GM12873 (cell line): ENCODE results near the gene FOXO4.

Source experiments
- TF ChIP-seq, protein P1 (sequence below): IDR thresholded peaks from 2 replicates; pipeline ENCODE4 v1.5.1; 2012; ENCODE audit warnings: low read depth, mild to moderate bottlenecking, moderate library complexity, low read length, control low read depth; ENCODE audit not compliant: insufficient read depth; ENCODE audit errors: missing control alignments

FOXO4 gene

DNA sequence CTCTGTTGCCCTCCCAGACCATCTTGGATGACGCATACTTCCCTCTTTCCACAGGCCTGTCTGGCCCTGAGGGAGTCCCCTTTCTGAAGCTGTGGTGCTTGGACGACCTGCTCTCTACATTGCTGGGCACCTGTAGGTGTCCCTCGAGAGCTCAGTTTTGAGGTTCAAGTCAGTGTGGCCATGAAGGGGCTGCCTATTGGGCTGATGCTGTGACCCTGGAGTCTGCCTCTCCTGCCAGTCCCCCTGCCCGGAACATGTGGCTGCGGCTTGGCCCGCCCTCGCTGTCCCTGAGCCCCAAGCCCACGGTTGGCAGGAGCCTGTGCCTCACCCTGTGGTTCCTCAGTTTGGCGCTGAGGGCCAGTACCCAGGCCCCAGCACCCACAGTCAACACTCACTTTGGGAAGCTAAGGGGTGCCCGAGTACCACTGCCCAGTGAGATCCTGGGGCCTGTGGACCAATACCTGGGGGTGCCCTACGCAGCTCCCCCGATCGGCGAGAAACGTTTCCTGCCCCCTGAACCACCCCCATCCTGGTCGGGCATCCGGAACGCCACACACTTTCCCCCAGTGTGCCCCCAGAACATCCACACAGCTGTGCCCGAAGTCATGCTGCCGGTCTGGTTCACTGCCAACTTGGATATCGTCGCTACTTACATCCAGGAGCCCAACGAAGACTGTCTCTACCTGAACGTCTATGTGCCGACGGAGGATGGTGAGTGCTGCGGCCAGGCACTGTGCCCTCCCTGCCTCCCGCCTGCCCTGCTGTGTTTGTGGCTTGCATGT lies 52.0 kb downstream of the FOXO4 start:
- TF ChIP-seq, protein P1, sequence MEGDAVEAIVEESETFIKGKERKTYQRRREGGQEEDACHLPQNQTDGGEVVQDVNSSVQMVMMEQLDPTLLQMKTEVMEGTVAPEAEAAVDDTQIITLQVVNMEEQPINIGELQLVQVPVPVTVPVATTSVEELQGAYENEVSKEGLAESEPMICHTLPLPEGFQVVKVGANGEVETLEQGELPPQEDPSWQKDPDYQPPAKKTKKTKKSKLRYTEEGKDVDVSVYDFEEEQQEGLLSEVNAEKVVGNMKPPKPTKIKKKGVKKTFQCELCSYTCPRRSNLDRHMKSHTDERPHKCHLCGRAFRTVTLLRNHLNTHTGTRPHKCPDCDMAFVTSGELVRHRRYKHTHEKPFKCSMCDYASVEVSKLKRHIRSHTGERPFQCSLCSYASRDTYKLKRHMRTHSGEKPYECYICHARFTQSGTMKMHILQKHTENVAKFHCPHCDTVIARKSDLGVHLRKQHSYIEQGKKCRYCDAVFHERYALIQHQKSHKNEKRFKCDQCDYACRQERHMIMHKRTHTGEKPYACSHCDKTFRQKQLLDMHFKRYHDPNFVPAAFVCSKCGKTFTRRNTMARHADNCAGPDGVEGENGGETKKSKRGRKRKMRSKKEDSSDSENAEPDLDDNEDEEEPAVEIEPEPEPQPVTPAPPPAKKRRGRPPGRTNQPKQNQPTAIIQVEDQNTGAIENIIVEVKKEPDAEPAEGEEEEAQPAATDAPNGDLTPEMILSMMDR: no peak

DNA sequence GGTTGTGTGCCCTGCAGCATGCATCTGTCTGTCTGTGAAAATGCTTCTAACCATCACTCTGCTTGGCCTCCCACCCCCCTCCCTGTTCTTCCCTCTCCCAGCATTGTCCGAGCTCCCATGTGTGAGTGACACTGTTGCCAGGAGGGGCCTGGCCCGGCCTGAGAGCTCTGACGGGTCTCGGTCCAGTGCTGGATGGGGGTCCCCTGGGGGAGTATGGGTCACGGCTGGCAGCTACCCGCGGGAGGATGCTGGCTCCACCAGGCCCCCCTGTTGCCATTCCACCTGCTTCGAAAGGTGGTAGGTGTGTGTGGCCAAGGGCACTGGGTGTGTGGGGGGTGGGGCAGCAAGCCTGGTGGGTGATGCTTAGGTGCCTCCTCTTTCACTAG lies 52.6 kb downstream of the FOXO4 start:
- TF ChIP-seq, protein P1: no peak

DNA sequence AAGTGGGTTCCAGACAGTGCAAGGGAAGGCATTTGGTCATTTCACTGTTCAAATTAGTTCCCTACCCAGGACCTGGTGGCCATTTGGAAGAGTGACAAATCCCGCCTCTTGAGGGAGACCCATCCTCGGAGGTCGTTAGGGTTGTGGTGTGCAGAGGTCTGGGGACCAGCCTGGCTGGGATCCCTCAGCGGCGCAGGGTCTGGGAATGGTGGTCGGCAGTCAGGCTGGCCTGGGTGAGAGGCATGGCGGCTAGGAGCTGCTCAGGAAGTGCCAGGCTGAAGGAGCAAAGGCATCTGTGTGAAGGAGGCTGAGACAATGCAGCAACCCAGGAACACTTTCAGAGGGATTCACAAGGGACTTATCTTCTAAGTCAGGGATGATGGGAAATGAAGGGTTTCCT lies 55.7 kb downstream of the FOXO4 start:
- TF ChIP-seq, protein P1: no peak
